Measurements from ENCODE around the gene EGLN1. TPM values are rescaled to one million over a fixed set of nuclear protein-coding genes. Genes with fewer than 3 reads are reported as not detected.

Gene EGLN1
- total RNA-seq, 1 experiment from 2014 or later, result 29.0 TPM

- no peak overlapping the region for H3K27ac ChIP-seq (ENCODE audit: low read length)
- no peaks in the 10 kb centered on the region for H3K27me3 ChIP-seq (ENCODE audit: control insufficient read depth, insufficient read depth, low read length)
- ATAC-seq (no peak), DNase-seq (ENCODE audit: low read depth, low spot score) (no peak)
- H3K4me3 ChIP-seq (ENCODE audit: low read depth in 2 of 2, low read length in 2 of 2), result no peak overlapping the region
- BruUV-seq (replicated peaks), result no TSS peak
- H3K4me1 ChIP-seq (ENCODE audit: control insufficient read depth, insufficient read depth, low read length), result peaks cover 5% of the 10 kb centered on the region; the same call in 1 of the 2 replicates
- no peaks in the 10 kb centered on the region for H3K9me3 ChIP-seq (ENCODE audit: control insufficient read depth, insufficient read depth, low read depth, low read length)
- ChIA-PET CTCF (no interaction called here), POLR2A (no interaction called here)
- TF ChIP-seq REST (IDR thresholded peaks at IDR 0.05; ENCODE audit: insufficient read depth in 1 of 2, low read depth in 2 of 2, low read length in 1 of 2), result no peak
- no peak for TF ChIP-seq CTCF (IDR thresholded peaks at IDR 0.05)
- H3K36me3 ChIP-seq (ENCODE audit: control insufficient read depth, insufficient read depth, low read length), result peaks cover 22% of the 10 kb centered on the region
- in situ Hi-C loops (cut with HindIII; ENCODE audit: low pct_unique_long_range_greater_than_20kb, low sequenced_read_pairs), result no loop called here
- intact Hi-C loops (cut with micrococcal nuclease; ENCODE audit: unreplicated experiment), result loop anchor here (5.0 kb wide), 1 partner anchor 63 kb away; no protein-coding TSS in a partner anchor
Observed at GRCh38 chr1:231354330-231355020, 67.6 kb downstream of the EGLN1 start.

GRCh38 chr1:231353086-231353485, 69.0 kb downstream of the EGLN1 start:
- H3K27ac ChIP-seq (ENCODE audit: low read length), result no peak overlapping the region
- intact Hi-C loops (cut with micrococcal nuclease; ENCODE audit: unreplicated experiment), result no loop called here
- in situ Hi-C loops (cut with HindIII; ENCODE audit: low pct_unique_long_range_greater_than_20kb, low sequenced_read_pairs), result no loop called here
- H3K36me3 ChIP-seq (ENCODE audit: control insufficient read depth, insufficient read depth, low read length), result peaks cover 23% of the 10 kb centered on the region
- TF ChIP-seq SIN3A (IDR thresholded peaks at IDR 0.05; ENCODE audit: borderline replicate concordance, insufficient read depth, low read depth, low read length) (no peak), REST (IDR thresholded peaks at IDR 0.05; ENCODE audit: insufficient read depth in 1 of 2, low read depth in 2 of 2, low read length in 1 of 2) (no peak), TCF7L2 (IDR thresholded peaks at IDR 0.05; ENCODE audit: low read depth, low read length) (no peak), CTCF (IDR thresholded peaks at IDR 0.05) (no peak), POLR2AphosphoS5 (IDR thresholded peaks at IDR 0.05; ENCODE audit: low read depth, low read length) (no peak)
- TSS peak; percentile 26 for BruUV-seq (replicated peaks)
- ATAC-seq (no peak), DNase-seq (ENCODE audit: low read depth, low spot score) (no peak)
- no peaks in the 10 kb centered on the region for H3K9me3 ChIP-seq (ENCODE audit: control insufficient read depth, insufficient read depth, low read depth, low read length)
- ChIA-PET POLR2A (no interaction called here), CTCF (no interaction called here)
- H3K27me3 ChIP-seq (ENCODE audit: control insufficient read depth, insufficient read depth, low read length), result no peaks in the 10 kb centered on the region
- peaks cover 5% of the 10 kb centered on the region; the same call in 1 of the 2 replicates for H3K4me1 ChIP-seq (ENCODE audit: control insufficient read depth, insufficient read depth, low read length)
- no peak overlapping the region for H3K4me3 ChIP-seq (ENCODE audit: low read depth in 2 of 2, low read length in 2 of 2)
